Epithelial cell of proximal tubule (primary cell): Measurements from ENCODE around the gene C1orf94. TPM values are rescaled to one million over a fixed set of nuclear protein-coding genes. Genes with fewer than 3 reads are reported as not detected.

ENCODE experiments used
- DNase-seq: peaks from one replicate; pipeline ENCODE4 v3.0.0-alpha.2; 2011; ENCODE audit warnings: low read depth
- H3K4me3 ChIP-seq: 2 replicates; pipeline ENCODE4 v1.5.1; 2011; ENCODE audit warnings: low read depth, mild to moderate bottlenecking, low read length
- CTCF ChIP-seq: conservative IDR thresholded peaks from 2 replicates; pipeline ENCODE4 v1.5.1; 2012; ENCODE audit warnings: low read depth, mild to moderate bottlenecking, low read length
- total RNA-seq: library from RNA; depleted of rRNA; stranded (reverse); fragments of >200 nt; gene quantifications from 2 replicates; pipeline ENCODE4 v1.2.3, GENCODE V29; 2015

The C1orf94 gene
- total RNA-seq, 1 donor from 2014 or later: not detected

- no peak overlapping the region for H3K4me3 ChIP-seq
- DNase-seq: no peak
Measured at GRCh38 chr1:34266127-34266951, 89.6 kb downstream of the C1orf94 start.

GRCh38 chr1:34267326-34267725 is 90.6 kb downstream of the C1orf94 start:
- no peak overlapping the region for H3K4me3 ChIP-seq
- TF ChIP-seq CTCF: no peak
- DNase-seq: no peak

More at GRCh38 chr1:34266127-34266951, 89.6 kb downstream of the C1orf94 start:
- no peak for TF ChIP-seq CTCF

GRCh38 chr1:34268311-34268954 is 91.7 kb downstream of the C1orf94 start:
- no peak overlapping the region for H3K4me3 ChIP-seq
- DNase-seq: no peak
- no peak for TF ChIP-seq CTCF

Other genes with a start within 250 kb of the C1orf94 start
- 0.07 and 0.98 TPM in 2 replicates for gene CSMD2, start 11.7 kb upstream of the C1orf94 start, total RNA-seq